ENCODE measurements around the gene KLF15.

DNA sequence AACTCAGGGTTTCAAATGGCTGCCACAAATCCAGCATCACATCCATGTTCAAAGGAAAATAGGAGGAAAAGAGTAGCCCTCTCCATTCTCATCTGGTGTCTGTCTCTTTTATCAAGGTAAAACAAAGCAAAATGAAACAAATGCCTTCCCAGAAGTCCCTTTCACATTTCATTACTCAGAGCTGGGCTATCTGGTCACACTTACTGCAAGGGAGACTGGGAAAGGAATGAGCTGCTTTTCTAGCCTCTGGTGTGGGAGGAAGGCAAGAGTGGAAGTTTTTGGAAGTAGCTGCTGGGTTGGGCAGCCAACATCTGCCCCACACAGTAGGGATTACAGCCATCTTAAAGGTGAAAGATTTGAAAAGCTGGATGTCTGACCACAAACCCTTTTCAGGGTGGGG is 51.8 kb downstream of the KLF15 start:
- no peak for TF ChIP-seq ZNF274 (IDR thresholded peaks at IDR 0.05; ENCODE audit: low read length)
- no peak for TF ChIP-seq ZNF274 (tag by site-specific recombination; IDR thresholded peaks at IDR 0.05; ENCODE audit: borderline replicate concordance)
- TF ChIP-seq, protein P1, sequence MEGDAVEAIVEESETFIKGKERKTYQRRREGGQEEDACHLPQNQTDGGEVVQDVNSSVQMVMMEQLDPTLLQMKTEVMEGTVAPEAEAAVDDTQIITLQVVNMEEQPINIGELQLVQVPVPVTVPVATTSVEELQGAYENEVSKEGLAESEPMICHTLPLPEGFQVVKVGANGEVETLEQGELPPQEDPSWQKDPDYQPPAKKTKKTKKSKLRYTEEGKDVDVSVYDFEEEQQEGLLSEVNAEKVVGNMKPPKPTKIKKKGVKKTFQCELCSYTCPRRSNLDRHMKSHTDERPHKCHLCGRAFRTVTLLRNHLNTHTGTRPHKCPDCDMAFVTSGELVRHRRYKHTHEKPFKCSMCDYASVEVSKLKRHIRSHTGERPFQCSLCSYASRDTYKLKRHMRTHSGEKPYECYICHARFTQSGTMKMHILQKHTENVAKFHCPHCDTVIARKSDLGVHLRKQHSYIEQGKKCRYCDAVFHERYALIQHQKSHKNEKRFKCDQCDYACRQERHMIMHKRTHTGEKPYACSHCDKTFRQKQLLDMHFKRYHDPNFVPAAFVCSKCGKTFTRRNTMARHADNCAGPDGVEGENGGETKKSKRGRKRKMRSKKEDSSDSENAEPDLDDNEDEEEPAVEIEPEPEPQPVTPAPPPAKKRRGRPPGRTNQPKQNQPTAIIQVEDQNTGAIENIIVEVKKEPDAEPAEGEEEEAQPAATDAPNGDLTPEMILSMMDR (tag by site-specific recombination; IDR thresholded peaks at IDR 0.05): no peak
- no peak for TF ChIP-seq ZBTB7A (tag by site-specific recombination; IDR thresholded peaks at IDR 0.05; ENCODE audit: low read depth)
- no peak for TF ChIP-seq ZNF501 (tag by site-specific recombination; IDR thresholded peaks at IDR 0.05)
- TF ChIP-seq ZNF701 (tag by site-specific recombination; IDR thresholded peaks at IDR 0.05): no peak
- TF ChIP-seq TRIM28 (IDR thresholded peaks at IDR 0.05; ENCODE audit: borderline replicate concordance, low read length): no peak
- TF ChIP-seq, protein P2, sequence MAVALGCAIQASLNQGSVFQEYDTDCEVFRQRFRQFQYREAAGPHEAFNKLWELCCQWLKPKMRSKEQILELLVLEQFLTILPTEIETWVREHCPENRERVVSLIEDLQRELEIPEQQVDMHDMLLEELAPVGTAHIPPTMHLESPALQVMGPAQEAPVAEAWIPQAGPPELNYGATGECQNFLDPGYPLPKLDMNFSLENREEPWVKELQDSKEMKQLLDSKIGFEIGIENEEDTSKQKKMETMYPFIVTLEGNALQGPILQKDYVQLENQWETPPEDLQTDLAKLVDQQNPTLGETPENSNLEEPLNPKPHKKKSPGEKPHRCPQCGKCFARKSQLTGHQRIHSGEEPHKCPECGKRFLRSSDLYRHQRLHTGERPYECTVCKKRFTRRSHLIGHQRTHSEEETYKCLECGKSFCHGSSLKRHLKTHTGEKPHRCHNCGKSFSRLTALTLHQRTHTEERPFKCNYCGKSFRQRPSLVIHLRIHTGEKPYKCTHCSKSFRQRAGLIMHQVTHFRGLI (tag by site-specific recombination; IDR thresholded peaks at IDR 0.05): no peak
- TF ChIP-seq, protein P3, sequence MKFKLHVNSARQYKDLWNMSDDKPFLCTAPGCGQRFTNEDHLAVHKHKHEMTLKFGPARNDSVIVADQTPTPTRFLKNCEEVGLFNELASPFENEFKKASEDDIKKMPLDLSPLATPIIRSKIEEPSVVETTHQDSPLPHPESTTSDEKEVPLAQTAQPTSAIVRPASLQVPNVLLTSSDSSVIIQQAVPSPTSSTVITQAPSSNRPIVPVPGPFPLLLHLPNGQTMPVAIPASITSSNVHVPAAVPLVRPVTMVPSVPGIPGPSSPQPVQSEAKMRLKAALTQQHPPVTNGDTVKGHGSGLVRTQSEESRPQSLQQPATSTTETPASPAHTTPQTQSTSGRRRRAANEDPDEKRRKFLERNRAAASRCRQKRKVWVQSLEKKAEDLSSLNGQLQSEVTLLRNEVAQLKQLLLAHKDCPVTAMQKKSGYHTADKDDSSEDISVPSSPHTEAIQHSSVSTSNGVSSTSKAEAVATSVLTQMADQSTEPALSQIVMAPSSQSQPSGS (tag by site-specific recombination; IDR thresholded peaks at IDR 0.05; ENCODE audit: low read depth): no peak
- TF ChIP-seq, protein P4, sequence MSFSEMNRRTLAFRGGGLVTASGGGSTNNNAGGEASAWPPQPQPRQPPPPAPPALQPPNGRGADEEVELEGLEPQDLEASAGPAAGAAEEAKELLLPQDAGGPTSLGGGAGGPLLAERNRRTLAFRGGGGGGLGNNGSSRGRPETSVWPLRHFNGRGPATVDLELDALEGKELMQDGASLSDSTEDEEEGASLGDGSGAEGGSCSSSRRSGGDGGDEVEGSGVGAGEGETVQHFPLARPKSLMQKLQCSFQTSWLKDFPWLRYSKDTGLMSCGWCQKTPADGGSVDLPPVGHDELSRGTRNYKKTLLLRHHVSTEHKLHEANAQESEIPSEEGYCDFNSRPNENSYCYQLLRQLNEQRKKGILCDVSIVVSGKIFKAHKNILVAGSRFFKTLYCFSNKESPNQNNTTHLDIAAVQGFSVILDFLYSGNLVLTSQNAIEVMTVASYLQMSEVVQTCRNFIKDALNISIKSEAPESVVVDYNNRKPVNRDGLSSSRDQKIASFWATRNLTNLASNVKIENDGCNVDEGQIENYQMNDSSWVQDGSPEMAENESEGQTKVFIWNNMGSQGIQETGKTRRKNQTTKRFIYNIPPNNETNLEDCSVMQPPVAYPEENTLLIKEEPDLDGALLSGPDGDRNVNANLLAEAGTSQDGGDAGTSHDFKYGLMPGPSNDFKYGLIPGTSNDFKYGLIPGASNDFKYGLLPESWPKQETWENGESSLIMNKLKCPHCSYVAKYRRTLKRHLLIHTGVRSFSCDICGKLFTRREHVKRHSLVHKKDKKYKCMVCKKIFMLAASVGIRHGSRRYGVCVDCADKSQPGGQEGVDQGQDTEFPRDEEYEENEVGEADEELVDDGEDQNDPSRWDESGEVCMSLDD (tag by site-specific recombination; IDR thresholded peaks at IDR 0.05): no peak
